NB4 (cell line): ENCODE results near the gene PNMA8C.

Experiments
- MYC ChIP-seq: IDR thresholded peaks from 2 replicates; pipeline ENCODE4 v1.6.1; 2011; ENCODE audit warnings: low read depth, low read length
- TF ChIP-seq, protein P1 (sequence below): IDR thresholded peaks from one replicate; pipeline ENCODE4 v1.5.1; 2012; ENCODE audit warnings: low read depth, low read length

DNA sequence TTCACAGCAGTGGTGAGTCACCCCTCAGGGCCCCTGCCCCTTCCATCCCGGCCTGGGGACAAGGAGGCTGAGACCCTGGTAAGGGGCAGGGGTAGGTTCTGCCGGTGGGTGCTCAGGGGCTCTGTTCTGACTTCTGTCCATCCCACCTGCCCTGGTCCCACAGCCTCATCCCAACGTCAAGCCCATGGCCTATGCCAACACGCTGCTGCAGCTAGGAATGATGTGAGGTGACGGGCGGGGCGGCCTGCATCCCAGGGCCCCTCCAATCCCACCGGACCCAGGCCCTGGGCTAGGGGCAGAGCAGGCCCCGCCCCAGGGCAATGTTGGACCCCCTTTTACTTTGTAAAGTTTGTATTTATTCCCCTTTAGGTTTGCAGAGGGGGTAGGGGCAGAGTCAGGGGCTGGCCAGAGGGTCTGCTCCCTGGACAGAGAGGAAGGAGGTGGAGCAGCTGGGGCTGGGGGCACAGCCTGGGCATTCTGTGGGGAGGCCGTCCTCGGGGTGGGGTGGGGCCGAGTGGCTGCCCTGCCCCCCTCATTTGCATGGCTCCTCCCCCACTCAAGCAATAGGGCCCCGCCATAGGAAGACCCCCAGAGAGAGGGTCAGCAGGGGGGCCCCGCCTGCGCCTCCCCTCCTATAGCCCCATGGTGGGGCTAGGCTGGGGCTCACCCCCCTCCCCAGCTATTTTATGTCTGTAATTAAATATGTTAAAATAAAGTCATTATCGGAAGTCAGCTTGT is 38.4 kb downstream of the PNMA8C start:
- TF ChIP-seq, protein P1, sequence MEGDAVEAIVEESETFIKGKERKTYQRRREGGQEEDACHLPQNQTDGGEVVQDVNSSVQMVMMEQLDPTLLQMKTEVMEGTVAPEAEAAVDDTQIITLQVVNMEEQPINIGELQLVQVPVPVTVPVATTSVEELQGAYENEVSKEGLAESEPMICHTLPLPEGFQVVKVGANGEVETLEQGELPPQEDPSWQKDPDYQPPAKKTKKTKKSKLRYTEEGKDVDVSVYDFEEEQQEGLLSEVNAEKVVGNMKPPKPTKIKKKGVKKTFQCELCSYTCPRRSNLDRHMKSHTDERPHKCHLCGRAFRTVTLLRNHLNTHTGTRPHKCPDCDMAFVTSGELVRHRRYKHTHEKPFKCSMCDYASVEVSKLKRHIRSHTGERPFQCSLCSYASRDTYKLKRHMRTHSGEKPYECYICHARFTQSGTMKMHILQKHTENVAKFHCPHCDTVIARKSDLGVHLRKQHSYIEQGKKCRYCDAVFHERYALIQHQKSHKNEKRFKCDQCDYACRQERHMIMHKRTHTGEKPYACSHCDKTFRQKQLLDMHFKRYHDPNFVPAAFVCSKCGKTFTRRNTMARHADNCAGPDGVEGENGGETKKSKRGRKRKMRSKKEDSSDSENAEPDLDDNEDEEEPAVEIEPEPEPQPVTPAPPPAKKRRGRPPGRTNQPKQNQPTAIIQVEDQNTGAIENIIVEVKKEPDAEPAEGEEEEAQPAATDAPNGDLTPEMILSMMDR, result no peak
- no peak for TF ChIP-seq MYC
